HepG2 (cell line): ENCODE measurements around the gene PAM16. TPM values are rescaled to one million over a fixed set of nuclear protein-coding genes. Genes with fewer than 3 reads are reported as not detected.

ENCODE experiments used
- ATAC-seq: fragments of 200-7000 bp; cut with Tn5 transposase; 3 replicates; pipeline ENCODE4 v1.9.1; 2020; ENCODE audit warnings: mild to moderate bottlenecking, moderate library complexity
- BruUV-seq: library from RNA; stranded (reverse); fragments of 400-500 nt; replicated peaks from 2 replicates; lab custom pipeline; 2021; lab: Mats Ljungman, UMichigan
- CTCF ChIA-PET: fragments of 300-600 bp; formaldehyde crosslinking; extraction: SDS; loops from one replicate; lab custom pipeline; 2021; ENCODE audit warnings: low total read pairs, inconsistent platforms, low intra/inter-chr PET ratio; lab: Yijun Ruan, JAX
- POLR2A ChIA-PET: fragments of 350-600 bp; sonication (Branson Sonifier 250); formaldehyde crosslinking; loops from one replicate; lab custom pipeline; 2020; ENCODE audit warnings: antibody characterized with exemption, inconsistent platforms; lab: Yijun Ruan, JAX
- DNase-seq: peaks from one replicate; pipeline ENCODE4 v3.0.0-alpha.2; 2015; ENCODE audit warnings: low spot score
- FAIRE-seq: peaks from 3 replicates; lab custom pipeline; 2011; peaks lifted over from hg19 to GRCh38; lab: Jason Lieb, UNC
- H2AFZ ChIP-seq: one replicate; pipeline ENCODE4 v1.6.1; 2011; ENCODE audit warnings: low read length, inconsistent platforms
- H3K27ac ChIP-seq: fragments of 300-600 bp; 3 replicates; pipeline ENCODE4 v1.8.0; 2011; ENCODE audit warnings: mixed run types, mild to moderate bottlenecking, mixed read lengths, low read length, inconsistent platforms; ENCODE audit not compliant: insufficient read depth; ENCODE audit errors: extremely low read length
- H3K27me3 ChIP-seq, 2 experiments: fragments of 200-600 bp in 1 of 2; 2 replicates in 1 of 2; 3 replicates in 1 of 2; pipeline versions ENCODE4 v1.6.0 to v1.8.0; 2011; ENCODE audit warnings: low read length in 2 of 2, mild to moderate bottlenecking in 2 of 2, moderate library complexity in 2 of 2, inconsistent platforms in 1 of 2; ENCODE audit not compliant: insufficient read depth in 2 of 2, control insufficient read depth in 1 of 2
- H3K36me3 ChIP-seq, 2 experiments: fragments of 200-600 bp in 1 of 2; replicated peaks in 1 of 2; 2 replicates in 1 of 2; 3 replicates in 1 of 2; pipeline versions ENCODE4 v1.5.1 to v1.8.0; 2011; ENCODE audit warnings: low read length in 2 of 2, inconsistent platforms in 1 of 2; ENCODE audit not compliant: insufficient read depth in 2 of 2, control insufficient read depth in 1 of 2
- H3K4me1 ChIP-seq: 2 replicates; pipeline ENCODE4 v1.5.1; 2012; ENCODE audit warnings: low read length, inconsistent platforms; ENCODE audit not compliant: insufficient read depth
- H3K4me2 ChIP-seq: 2 replicates; pipeline ENCODE4 v1.6.0; 2011; ENCODE audit warnings: low read depth, low read length, inconsistent platforms
- H3K4me3 ChIP-seq, 3 experiments: fragments of 200-600 bp in 1 of 3; sonication (generic), shearing (Covaris generic) in 1 of 3; replicated peaks in 1 of 3; 2 replicates each; pipeline ENCODE4 v1.5.1; 2011 to 2016; ENCODE audit warnings: low read length in 3 of 3, inconsistent platforms in 2 of 3, low read depth in 2 of 3, mild to moderate bottlenecking in 2 of 3, control low read depth in 1 of 3, mixed read lengths in 1 of 3; ENCODE audit not compliant: insufficient read depth in 1 of 3
- H3K79me2 ChIP-seq: one replicate; pipeline ENCODE4 v1.6.1; 2011; ENCODE audit warnings: low read length, inconsistent platforms; ENCODE audit not compliant: insufficient read depth
- H3K9ac ChIP-seq: 2 replicates; pipeline ENCODE4 v1.6.0; 2011; ENCODE audit warnings: mild to moderate bottlenecking, low read depth, low read length, inconsistent platforms; ENCODE audit not compliant: insufficient read depth
- H3K9me3 ChIP-seq: 2 replicates; pipeline ENCODE4 v1.5.1; 2012; ENCODE audit warnings: mild to moderate bottlenecking, low read length
- H4K20me1 ChIP-seq: 2 replicates; pipeline ENCODE4 v1.6.0; 2011; ENCODE audit warnings: inconsistent platforms, mild to moderate bottlenecking, low read length, moderate library complexity; ENCODE audit not compliant: insufficient read depth
- AFF4 ChIP-seq: sonication (generic); formaldehyde crosslinking; IDR thresholded peaks from 2 replicates; pipeline ENCODE4 v1.4.0; 2020; ENCODE audit warnings: missing genetic modification reagents
- BRD4 ChIP-seq: sonication (generic); formaldehyde crosslinking; IDR thresholded peaks from 2 replicates; pipeline ENCODE4 v1.4.0; 2020; ENCODE audit warnings: missing genetic modification reagents
- DDIT3 ChIP-seq: sonication (generic); formaldehyde crosslinking; IDR thresholded peaks from 2 replicates; pipeline ENCODE4 v1.4.0; 2020; ENCODE audit warnings: mild to moderate bottlenecking, missing genetic modification reagents
- ERF ChIP-seq: IDR thresholded peaks from 2 replicates; pipeline ENCODE4 v1.6.1; 2018; ENCODE audit warnings: missing biosample characterization, missing genetic modification reagents
- FOXK2 ChIP-seq: fragments of 450-650 bp; IDR thresholded peaks from 2 replicates; pipeline ENCODE4 v1.6.1; 2016
- KDM2A ChIP-seq: sonication (generic); formaldehyde crosslinking; IDR thresholded peaks from 2 replicates; pipeline ENCODE4 v1.4.0; 2020; ENCODE audit warnings: low read depth, missing genetic modification reagents, borderline replicate concordance
- RXRA ChIP-seq: sonication (generic); formaldehyde crosslinking; IDR thresholded peaks from 2 replicates; pipeline ENCODE4 v1.5.1; 2020; ENCODE audit warnings: missing genetic modification reagents
- RXRB ChIP-seq: IDR thresholded peaks from 2 replicates; pipeline ENCODE4 v1.6.1; 2016; ENCODE audit warnings: borderline replicate concordance, missing genetic modification reagents, missing compliant biosample characterization
- TRAFD1 ChIP-seq: sonication (generic); formaldehyde crosslinking; IDR thresholded peaks from 2 replicates; pipeline ENCODE4 v1.5.1; 2020; ENCODE audit warnings: missing genetic modification reagents, mild to moderate bottlenecking, borderline replicate concordance
- ZFY ChIP-seq: sonication (generic); formaldehyde crosslinking; IDR thresholded peaks from 2 replicates; pipeline ENCODE4 v1.4.0; 2020; ENCODE audit warnings: missing genetic modification reagents
- ZNF460 ChIP-seq: sonication (generic); formaldehyde crosslinking; IDR thresholded peaks from 2 replicates; pipeline ENCODE4 v1.5.1; 2020; ENCODE audit warnings: missing genetic modification reagents, mild to moderate bottlenecking, borderline replicate concordance
- ZNF652 ChIP-seq: IDR thresholded peaks from 2 replicates; pipeline ENCODE4 v1.6.1; 2016; ENCODE audit warnings: low read depth, borderline replicate concordance
- ZNF772 ChIP-seq: sonication (generic); formaldehyde crosslinking; IDR thresholded peaks from 2 replicates; pipeline ENCODE4 v1.5.0; 2020; ENCODE audit warnings: mild to moderate bottlenecking, missing genetic modification reagents
- ZNF883 ChIP-seq: sonication (generic); formaldehyde crosslinking; IDR thresholded peaks from 2 replicates; pipeline ENCODE4 v1.5.1; 2020; ENCODE audit warnings: mild to moderate bottlenecking, missing genetic modification reagents; ENCODE audit errors: not compliant biosample characterization
- WGBS: methylation state at CpG from one replicate; pipeline ENCODE4 v1.1.6; 2017; ENCODE audit warnings: low lambda C conversion rate; 5-methylcytosine and 5-hydroxymethylcytosine counted together
- in situ Hi-C: cut with HindIII; loops from 2 replicates; pipeline ENCODE4 v1.10.0; 2017; ENCODE audit warnings: low pct_unique_long_range_greater_than_20kb; ENCODE audit not compliant: extremely low pct_ligation_motif_present
- intact Hi-C: fragments of 100-400 bp; cut with micrococcal nuclease; formaldehyde crosslinking; loops from one replicate; pipeline ENCODE4 v1.10.0; 2022; ENCODE audit not compliant: unreplicated experiment
- polyA plus RNA-seq, 8 experiments: library from polyadenylated mRNA; depleted of rRNA in 3 of 8; stranded (reverse) in 7 of 8; unstranded in 1 of 8; fragments of >200 nt; fragmentation: Illumina TruSeq in 4 of 8; extraction: Trizol in 4 of 8; gene quantifications; 2 replicates each; pipeline versions ENCODE4 v1.2.1 to v1.2.3, GENCODE V29; 2011 to 2016; ENCODE audit warnings: low read depth in 4 of 8, missing spikeins in 1 of 8, mixed read lengths in 1 of 8; ENCODE audit not compliant: insufficient read depth in 1 of 8
- total RNA-seq, 5 experiments: library from RNA; depleted of rRNA; stranded (reverse); fragments of >200 nt; fragmentation: Illumina TruSeq; extraction: Trizol; gene quantifications; 2 replicates each; pipeline ENCODE4 v1.2.3, GENCODE V29; 2016; ENCODE audit warnings: low read depth in 1 of 5
- TF ChIP-seq, protein P1 (sequence below): sonication (generic); formaldehyde crosslinking; IDR thresholded peaks from 2 replicates; pipeline ENCODE4 v1.4.0; 2020; ENCODE audit warnings: missing genetic modification reagents

The PAM16 gene
- total and polyA plus RNA-seq, 2 of the 13 experiments (the other 11 are each of a cell fraction or from before 2014, with no cell fraction given), result 51.5 to 51.8 TPM

DNA sequence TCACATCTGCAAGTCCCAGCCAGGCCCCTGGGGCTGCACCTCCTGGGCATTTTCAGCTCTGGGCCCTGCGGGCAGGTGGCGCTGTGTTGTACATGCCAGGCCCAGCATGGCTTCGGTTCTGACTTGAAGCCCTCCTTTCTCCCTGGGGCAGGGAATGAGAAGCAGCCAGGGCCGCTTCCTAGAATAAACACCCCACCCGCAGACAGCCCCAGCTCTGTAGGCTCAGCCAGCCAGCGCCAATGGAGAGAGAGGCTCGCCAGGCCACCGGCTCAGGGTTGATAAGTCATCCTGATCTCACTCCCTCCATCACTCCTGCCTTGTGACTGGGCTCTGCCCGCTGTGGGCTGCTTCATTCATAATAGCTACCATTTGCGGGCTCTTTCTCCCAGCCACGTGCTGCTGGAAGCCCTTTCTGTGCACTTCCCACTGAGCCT lies 41.3 kb downstream of the PAM16 start:
- ATAC-seq (peak; percentile 72), FAIRE-seq (peak; percentile 72), DNase-seq (peak; percentile 67)
- Histone ChIP-seq H3K4me1 (peaks cover 69% of the 10 kb centered on the region), H3K9me3 (no peaks in the 10 kb centered on the region), H2AFZ (no peak overlapping the region), H3K9ac (no peak overlapping the region), H3K79me2 (peaks cover 5% of the 10 kb centered on the region), H3K36me3 (no peaks in the 10 kb centered on the region), H4K20me1 (0 out of 2 replicates have a peak, but pooled peaks cover 3% of the 10 kb centered on the region), H3K4me2 (peak overlapping the region; percentile 67), H3K4me3 (peak overlapping the region in 1 of 3 experiments; percentile 36; a peak in 1 of 6 replicates), H3K27me3 (peaks cover 3 to 15% of the 10 kb centered on the region in 2 experiments; a peak in 3 of 5 replicates), H3K27ac (no peak overlapping the region)
- in situ Hi-C loops, result no loop called here
- no TSS peak for BruUV-seq
- CTCF ChIA-PET, result interaction anchor here (1.0 to 6.7 kb wide), 5 partner anchors 18 to 93 kb away, joined by 3 to 69 read pairs (median 4); no protein-coding TSS in a partner anchor
- WGBS, result 14% methylated on average over 5 of the region's 11 CpGs
- intact Hi-C loops, result loop anchor here (5.0 kb wide), 1 partner anchor 38 kb away; the partner anchor contains the start of gene TFAP4
- POLR2A ChIA-PET, result interaction anchor here (0.6 to 3.4 kb wide), 13 partner anchors 13 to 109 kb away, joined by 3 to 14 read pairs (median 4); partner anchors contain the start of gene PAM16
- TF ChIP-seq ERF, result peak; percentile 56; the same call in 1 of the 2 replicates
- TF ChIP-seq FOXK2, result no peak
- TF ChIP-seq ZNF883 (CRISPR knock-in tag), result no peak
- 0 out of 2 replicates have a peak, but pooled peaks have one; percentile 30 for TF ChIP-seq RXRA
- TF ChIP-seq DDIT3 (CRISPR knock-in tag), result no peak
- no peak for TF ChIP-seq ZNF772 (CRISPR knock-in tag)
- no peak for TF ChIP-seq AFF4
- no peak for TF ChIP-seq ZNF652
- TF ChIP-seq RXRB, result 0 out of 2 replicates have a peak, but pooled peaks have one; percentile 25
- TF ChIP-seq TRAFD1 (CRISPR knock-in tag), result no peak
- TF ChIP-seq ZFY (CRISPR knock-in tag), result peak; percentile 59; the same call in 1 of the 2 replicates
- TF ChIP-seq ZNF460, result no peak
- TF ChIP-seq KDM2A (CRISPR knock-in tag), result peak; percentile 60
- TF ChIP-seq, protein P1, sequence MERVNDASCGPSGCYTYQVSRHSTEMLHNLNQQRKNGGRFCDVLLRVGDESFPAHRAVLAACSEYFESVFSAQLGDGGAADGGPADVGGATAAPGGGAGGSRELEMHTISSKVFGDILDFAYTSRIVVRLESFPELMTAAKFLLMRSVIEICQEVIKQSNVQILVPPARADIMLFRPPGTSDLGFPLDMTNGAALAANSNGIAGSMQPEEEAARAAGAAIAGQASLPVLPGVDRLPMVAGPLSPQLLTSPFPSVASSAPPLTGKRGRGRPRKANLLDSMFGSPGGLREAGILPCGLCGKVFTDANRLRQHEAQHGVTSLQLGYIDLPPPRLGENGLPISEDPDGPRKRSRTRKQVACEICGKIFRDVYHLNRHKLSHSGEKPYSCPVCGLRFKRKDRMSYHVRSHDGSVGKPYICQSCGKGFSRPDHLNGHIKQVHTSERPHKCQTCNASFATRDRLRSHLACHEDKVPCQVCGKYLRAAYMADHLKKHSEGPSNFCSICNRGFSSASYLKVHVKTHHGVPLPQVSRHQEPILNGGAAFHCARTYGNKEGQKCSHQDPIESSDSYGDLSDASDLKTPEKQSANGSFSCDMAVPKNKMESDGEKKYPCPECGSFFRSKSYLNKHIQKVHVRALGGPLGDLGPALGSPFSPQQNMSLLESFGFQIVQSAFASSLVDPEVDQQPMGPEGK, result peak; percentile 79
- TF ChIP-seq BRD4 (CRISPR knock-in tag), result no peak
